ENCODE data around the gene SPTBN1. TPM values are rescaled to one million over a fixed set of nuclear protein-coding genes. Genes with fewer than 3 reads are reported as not detected.

Gene SPTBN1
- total RNA-seq, 4 donors from 2014 or later = 353 to 606 (median 498) TPM

DNA sequence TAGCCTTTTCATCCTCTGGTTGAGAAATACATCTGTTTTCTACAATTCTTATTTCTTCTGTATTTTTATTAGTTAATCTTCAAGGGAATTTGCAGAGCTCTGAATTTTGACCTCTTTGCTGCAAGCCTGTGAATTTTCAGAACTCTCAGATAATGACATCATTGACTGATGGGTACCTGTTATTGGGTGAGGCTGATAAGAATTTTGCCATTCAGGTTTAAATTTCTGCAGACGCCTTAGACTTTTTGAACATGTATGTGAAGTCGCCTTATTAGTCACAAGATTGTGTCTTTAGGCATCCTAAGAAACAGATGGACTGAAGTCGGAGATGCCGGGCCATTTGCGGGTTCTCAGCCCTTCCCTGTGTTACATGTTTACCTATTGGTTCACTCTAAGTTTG, 82.4 kb downstream of the SPTBN1 start:
- TF ChIP-seq, protein P1, sequence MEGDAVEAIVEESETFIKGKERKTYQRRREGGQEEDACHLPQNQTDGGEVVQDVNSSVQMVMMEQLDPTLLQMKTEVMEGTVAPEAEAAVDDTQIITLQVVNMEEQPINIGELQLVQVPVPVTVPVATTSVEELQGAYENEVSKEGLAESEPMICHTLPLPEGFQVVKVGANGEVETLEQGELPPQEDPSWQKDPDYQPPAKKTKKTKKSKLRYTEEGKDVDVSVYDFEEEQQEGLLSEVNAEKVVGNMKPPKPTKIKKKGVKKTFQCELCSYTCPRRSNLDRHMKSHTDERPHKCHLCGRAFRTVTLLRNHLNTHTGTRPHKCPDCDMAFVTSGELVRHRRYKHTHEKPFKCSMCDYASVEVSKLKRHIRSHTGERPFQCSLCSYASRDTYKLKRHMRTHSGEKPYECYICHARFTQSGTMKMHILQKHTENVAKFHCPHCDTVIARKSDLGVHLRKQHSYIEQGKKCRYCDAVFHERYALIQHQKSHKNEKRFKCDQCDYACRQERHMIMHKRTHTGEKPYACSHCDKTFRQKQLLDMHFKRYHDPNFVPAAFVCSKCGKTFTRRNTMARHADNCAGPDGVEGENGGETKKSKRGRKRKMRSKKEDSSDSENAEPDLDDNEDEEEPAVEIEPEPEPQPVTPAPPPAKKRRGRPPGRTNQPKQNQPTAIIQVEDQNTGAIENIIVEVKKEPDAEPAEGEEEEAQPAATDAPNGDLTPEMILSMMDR (IDR thresholded peaks at IDR 0.05) = no peak
- ATAC-seq = no peak
- Histone ChIP-seq H3K27me3 (no peaks in the 10 kb centered on the region), H3K27ac (no peak overlapping the region), H3K9me3 (no peaks in the 10 kb centered on the region), H3K36me3 (peaks cover 0 to 23% of the 10 kb centered on the region in 2 donors), H3K4me1 (peaks cover 2 to 77% (median 10%) of the 10 kb centered on the region in 3 donors), H3K4me3 (no peak overlapping the region)
- 90 to 100% methylated on average over 1 to 5 of the region's 5 CpGs for WGBS, 2 donors (ENCODE audit: low coverage in 1 of 2)

DNA sequence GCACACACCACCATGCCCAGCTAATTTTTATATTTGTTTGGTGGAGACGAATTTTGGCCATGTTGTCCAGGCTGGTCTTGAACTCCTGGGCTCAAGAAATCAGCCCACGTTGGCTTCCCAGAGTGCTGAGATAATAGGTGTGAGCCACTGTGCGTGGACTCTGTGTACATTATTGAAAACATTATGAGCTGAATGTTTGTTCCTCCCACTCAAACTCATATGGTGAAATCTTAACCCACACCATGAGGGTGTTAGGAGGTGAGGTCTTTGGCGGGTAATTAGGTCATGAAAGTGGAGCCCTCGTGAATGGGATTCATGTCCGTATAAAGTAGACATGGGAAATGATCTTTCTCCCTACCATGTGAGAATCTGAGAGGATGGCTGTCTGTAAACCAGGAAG, 83.6 kb downstream of the SPTBN1 start:
- 67 to 87% methylated on average over 1 to 4 of the region's 6 CpGs for WGBS, 2 donors (ENCODE audit: low coverage in 1 of 2)
- Histone ChIP-seq H3K9me3 (no peaks in the 10 kb centered on the region), H3K4me1 (peaks cover 2 to 77% (median 10%) of the 10 kb centered on the region in 3 donors), H3K27ac (peak overlapping the region in 1 of 4 donors; percentile 15), H3K36me3 (peaks cover 0 to 17% of the 10 kb centered on the region in 2 donors), H3K4me3 (no peak overlapping the region), H3K27me3 (no peaks in the 10 kb centered on the region)
- ATAC-seq = no peak
- TF ChIP-seq, protein P1 (IDR thresholded peaks at IDR 0.05) = no peak
- TF ChIP-seq EP300 (IDR thresholded peaks at IDR 0.05) (no peak), POLR2AphosphoS5 (IDR thresholded peaks at IDR 0.05) (no peak), POLR2A (IDR thresholded peaks at IDR 0.05) (no peak)

DNA sequence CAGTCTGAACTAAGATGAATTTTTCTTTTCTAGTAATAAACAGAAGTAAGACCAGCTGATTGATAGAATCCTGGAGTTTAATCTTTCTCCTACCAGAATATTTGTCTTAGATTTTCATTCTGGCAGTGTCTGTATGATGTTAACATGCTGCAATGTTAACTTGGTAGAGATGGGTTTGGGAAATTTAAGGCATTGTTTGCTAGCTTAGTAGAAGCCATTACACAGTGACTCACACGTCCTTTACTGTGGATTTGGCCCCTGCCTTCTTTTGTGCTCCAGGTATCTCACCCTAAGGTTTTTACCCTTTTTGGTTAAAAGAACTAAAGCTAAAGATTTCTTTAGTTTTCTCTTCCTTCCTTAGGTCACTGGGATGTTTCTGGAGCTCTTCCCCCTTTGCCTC, 84.1 kb downstream of the SPTBN1 start:
- Histone ChIP-seq H3K4me3 (no peak overlapping the region), H3K36me3 (peaks cover 0 to 12% of the 10 kb centered on the region in 2 donors), H3K27me3 (no peaks in the 10 kb centered on the region), H3K27ac (peak overlapping the region in 1 of 4 donors; percentile 15), H3K9me3 (no peaks in the 10 kb centered on the region), H3K4me1 (peaks cover 2 to 73% (median 7%) of the 10 kb centered on the region in 3 donors)
- 6 to 20% methylated on average over 1 of the region's 1 CpG for WGBS, 2 donors (ENCODE audit: low coverage in 1 of 2)
- ATAC-seq = no peak
- no peak for TF ChIP-seq POLR2AphosphoS5 (IDR thresholded peaks at IDR 0.05)
- TF ChIP-seq POLR2A (IDR thresholded peaks at IDR 0.05) = no peak
- no peak for TF ChIP-seq EP300 (IDR thresholded peaks at IDR 0.05)
- TF ChIP-seq, protein P1 (IDR thresholded peaks at IDR 0.05) = no peak

DNA sequence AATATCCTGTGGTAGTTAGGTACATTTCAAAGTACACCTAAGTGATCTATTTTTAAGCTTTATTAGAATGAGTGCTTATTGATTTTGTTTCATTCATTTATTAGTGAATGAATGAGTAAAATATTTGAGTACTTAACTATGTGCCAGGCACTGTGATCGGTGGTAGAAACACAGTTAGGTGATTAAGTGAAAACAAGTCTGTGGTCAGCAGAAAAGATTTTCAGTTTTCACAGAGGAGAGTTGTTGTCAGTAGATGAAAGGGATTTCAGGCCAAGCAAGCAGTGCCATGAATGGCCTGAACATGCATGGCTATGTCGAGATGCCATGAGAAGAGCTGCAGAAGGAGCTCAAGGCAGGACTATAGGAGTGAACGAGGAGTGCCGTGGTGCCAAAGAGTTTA, 85.9 kb downstream of the SPTBN1 start:
- H3K27me3 ChIP-seq = no peaks in the 10 kb centered on the region
- no peak overlapping the region for H3K4me3 ChIP-seq
- peaks cover 7 to 80% (median 10%) of the 10 kb centered on the region in 3 donors for H3K4me1 ChIP-seq
- no peak overlapping the region for H3K27ac ChIP-seq
- WGBS, 2 donors (ENCODE audit: low coverage in 1 of 2) = 67 to 97% methylated on average over 4 of the region's 4 CpGs
- peaks cover 0 to 4% of the 10 kb centered on the region in 2 donors for H3K36me3 ChIP-seq
- no peaks in the 10 kb centered on the region for H3K9me3 ChIP-seq
- no peak for ATAC-seq
- TF ChIP-seq POLR2A (IDR thresholded peaks at IDR 0.05) (no peak), EP300 (IDR thresholded peaks at IDR 0.05) (no peak), POLR2AphosphoS5 (IDR thresholded peaks at IDR 0.05) (no peak)
- TF ChIP-seq, protein P1 (IDR thresholded peaks at IDR 0.05) = no peak

- Histone ChIP-seq H3K4me1 (peaks cover 7 to 88% (median 10%) of the 10 kb centered on the region in 3 donors), H3K4me3 (no peak overlapping the region), H3K36me3 (peaks cover 0 to 4% of the 10 kb centered on the region in 2 donors), H3K9me3 (no peaks in the 10 kb centered on the region), H3K27me3 (no peaks in the 10 kb centered on the region), H3K27ac (no peak overlapping the region)
- ATAC-seq = no peak
- WGBS, 2 donors (ENCODE audit: low coverage in 1 of 2) = 61 to 71% methylated on average over 1 to 3 of the region's 3 CpGs
- TF ChIP-seq POLR2AphosphoS5 (IDR thresholded peaks at IDR 0.05) (no peak), POLR2A (IDR thresholded peaks at IDR 0.05) (no peak), EP300 (IDR thresholded peaks at IDR 0.05) (no peak)
- TF ChIP-seq, protein P1 (IDR thresholded peaks at IDR 0.05) = no peak
These were observed 87.7 kb downstream of the SPTBN1 start for GRCh38 chr2:54543733-54544396.

Measured in gastroesophageal sphincter (tissue), 4 donors.